NB4 (cell line): Measurements from ENCODE around the gene ACVR1.

Experiments used
- MYC ChIP-seq: IDR thresholded peaks from 2 replicates; pipeline ENCODE4 v1.6.1; 2011; ENCODE audit warnings: low read depth, low read length
- POLR2A ChIP-seq: IDR thresholded peaks from 2 replicates; pipeline ENCODE4 v1.6.1; 2011; ENCODE audit warnings: mild to moderate bottlenecking; ENCODE audit not compliant: insufficient read length; ENCODE audit errors: extremely low read depth
- TF ChIP-seq, protein P1 (sequence below): IDR thresholded peaks from one replicate; pipeline ENCODE4 v1.5.1; 2012; ENCODE audit warnings: low read depth, low read length
- TF ChIP-seq, protein P2 (sequence below): IDR thresholded peaks from 2 replicates; pipeline ENCODE4 v1.6.1; 2011; ENCODE audit warnings: low read depth, low read length

DNA sequence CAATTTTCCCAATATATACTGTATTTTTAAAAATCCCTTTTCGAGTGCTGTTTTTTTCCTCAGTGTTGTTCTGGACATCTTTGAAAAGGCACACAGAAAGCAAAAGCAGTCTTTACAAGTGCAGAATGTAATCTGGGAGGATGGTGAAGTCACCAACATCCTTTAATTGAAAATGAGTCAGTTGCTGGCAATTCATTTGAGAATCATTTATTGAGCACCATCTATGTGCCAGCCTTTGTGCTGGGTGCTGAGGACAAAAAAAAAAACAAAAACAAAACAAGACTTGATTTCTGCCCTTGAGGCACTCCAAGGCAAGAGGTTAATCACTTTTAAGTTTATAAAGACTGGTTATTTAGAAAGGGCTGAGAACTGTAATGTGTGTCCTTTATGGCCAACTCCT, 46.7 kb upstream of the ACVR1 start:
- TF ChIP-seq, protein P1, sequence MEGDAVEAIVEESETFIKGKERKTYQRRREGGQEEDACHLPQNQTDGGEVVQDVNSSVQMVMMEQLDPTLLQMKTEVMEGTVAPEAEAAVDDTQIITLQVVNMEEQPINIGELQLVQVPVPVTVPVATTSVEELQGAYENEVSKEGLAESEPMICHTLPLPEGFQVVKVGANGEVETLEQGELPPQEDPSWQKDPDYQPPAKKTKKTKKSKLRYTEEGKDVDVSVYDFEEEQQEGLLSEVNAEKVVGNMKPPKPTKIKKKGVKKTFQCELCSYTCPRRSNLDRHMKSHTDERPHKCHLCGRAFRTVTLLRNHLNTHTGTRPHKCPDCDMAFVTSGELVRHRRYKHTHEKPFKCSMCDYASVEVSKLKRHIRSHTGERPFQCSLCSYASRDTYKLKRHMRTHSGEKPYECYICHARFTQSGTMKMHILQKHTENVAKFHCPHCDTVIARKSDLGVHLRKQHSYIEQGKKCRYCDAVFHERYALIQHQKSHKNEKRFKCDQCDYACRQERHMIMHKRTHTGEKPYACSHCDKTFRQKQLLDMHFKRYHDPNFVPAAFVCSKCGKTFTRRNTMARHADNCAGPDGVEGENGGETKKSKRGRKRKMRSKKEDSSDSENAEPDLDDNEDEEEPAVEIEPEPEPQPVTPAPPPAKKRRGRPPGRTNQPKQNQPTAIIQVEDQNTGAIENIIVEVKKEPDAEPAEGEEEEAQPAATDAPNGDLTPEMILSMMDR, result no peak
- TF ChIP-seq MYC (no peak), POLR2A (no peak)
- TF ChIP-seq, protein P2, sequence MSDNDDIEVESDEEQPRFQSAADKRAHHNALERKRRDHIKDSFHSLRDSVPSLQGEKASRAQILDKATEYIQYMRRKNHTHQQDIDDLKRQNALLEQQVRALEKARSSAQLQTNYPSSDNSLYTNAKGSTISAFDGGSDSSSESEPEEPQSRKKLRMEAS, result no peak
